Esophagus muscularis mucosa (tissue), 4 donors: ENCODE results near the gene DIO3.

Experiments
- EP300 ChIP-seq: sonication (generic); formaldehyde crosslinking; IDR thresholded peaks from one replicate; pipeline ENCODE4 v1.6.1; 2017; ENCODE audit warnings: antibody characterized with exemption
- POLR2A ChIP-seq: fragments of 450-650 bp; IDR thresholded peaks from one replicate; pipeline ENCODE4 v1.6.1; 2017; ENCODE audit warnings: antibody characterized with exemption, moderate library complexity, mild to moderate bottlenecking, low read depth
- TF ChIP-seq, protein P1 (sequence below), 3 experiments: fragments of 200-600 bp in 2 of 3; fragments of 450-650 bp in 1 of 3; sonication (generic) in 2 of 3; IDR thresholded peaks; one replicate each; pipeline ENCODE4 v1.5.1; 2017 to 2019; ENCODE audit warnings: antibody characterized with exemption in 3 of 3, mild to moderate bottlenecking in 2 of 3, moderate library complexity in 1 of 3

DNA sequence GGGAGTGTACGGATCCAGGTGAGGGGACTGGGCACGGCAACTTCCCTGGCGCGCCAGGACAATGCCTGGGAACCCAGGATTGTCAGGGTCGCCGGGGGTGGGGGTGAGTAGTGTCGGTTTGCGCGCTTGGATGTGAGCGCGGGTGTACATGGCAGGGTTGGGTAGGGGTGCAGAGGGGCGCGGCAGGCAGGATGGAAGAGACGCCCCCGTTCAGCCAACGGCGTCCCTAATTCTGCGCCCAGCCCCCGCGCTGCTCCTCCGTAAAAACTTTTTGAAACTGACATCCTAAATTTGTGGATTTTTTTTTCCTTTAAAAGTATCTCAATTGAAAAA lies 3.1 kb downstream of the DIO3 start:
- TF ChIP-seq, protein P1, sequence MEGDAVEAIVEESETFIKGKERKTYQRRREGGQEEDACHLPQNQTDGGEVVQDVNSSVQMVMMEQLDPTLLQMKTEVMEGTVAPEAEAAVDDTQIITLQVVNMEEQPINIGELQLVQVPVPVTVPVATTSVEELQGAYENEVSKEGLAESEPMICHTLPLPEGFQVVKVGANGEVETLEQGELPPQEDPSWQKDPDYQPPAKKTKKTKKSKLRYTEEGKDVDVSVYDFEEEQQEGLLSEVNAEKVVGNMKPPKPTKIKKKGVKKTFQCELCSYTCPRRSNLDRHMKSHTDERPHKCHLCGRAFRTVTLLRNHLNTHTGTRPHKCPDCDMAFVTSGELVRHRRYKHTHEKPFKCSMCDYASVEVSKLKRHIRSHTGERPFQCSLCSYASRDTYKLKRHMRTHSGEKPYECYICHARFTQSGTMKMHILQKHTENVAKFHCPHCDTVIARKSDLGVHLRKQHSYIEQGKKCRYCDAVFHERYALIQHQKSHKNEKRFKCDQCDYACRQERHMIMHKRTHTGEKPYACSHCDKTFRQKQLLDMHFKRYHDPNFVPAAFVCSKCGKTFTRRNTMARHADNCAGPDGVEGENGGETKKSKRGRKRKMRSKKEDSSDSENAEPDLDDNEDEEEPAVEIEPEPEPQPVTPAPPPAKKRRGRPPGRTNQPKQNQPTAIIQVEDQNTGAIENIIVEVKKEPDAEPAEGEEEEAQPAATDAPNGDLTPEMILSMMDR (IDR thresholded peaks at IDR 0.05), result no peak
- TF ChIP-seq POLR2A, result no peak
- no peak for TF ChIP-seq EP300
